MV-4-11 (cell line): Measurements from ENCODE around the gene TRIM32.
A peak's percentile ranks its signal among the peaks of the same experiment; 100 is the strongest.
"Not testable (repeated sequence)": the region's sequence is repeated elsewhere in the genome, so short reads cannot be mapped to it uniquely, and the experiment has no call there.

ENCODE experiments used
- DNase-seq: peaks from one replicate; lab custom pipeline; 2025; lab: John Stamatoyannopoulos, UW

The TRIM32 gene

DNA sequence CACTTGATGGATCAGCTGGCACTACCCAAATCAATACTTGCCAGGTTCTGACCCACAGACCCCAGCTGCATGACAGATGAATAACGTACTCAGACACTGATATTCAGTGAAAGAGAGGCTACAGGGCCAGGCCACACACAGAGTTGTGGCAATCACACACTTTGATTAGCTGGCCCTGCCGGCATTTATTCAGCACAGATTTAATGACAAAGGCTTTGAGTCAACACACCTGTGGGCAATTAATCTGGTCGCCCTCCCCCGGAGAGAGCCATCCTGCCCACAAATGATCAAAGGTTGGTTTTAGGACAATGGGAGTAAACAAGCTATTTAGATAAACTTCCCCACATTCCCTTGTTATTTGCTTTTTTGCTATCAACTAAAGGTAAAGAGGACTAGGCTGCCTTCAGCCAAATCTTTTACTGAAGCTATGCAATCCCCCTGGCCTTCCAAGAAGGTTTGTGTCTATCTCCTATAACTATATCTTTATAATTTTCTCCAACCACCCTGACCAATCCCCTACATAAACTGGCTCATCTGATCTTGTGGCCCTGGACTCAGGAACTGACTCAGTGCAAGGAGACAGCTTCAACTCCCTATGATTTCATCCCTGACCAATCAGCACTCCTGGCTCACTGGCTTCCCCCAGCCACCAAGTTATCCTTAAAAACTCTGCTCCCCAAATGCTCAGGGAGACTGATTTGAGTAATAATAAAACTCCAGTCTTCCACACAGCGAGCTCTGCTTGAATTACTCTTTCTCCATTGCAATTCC is 12.7 kb upstream of the TRIM32 start:
- DNase-seq, result no peak

DNA sequence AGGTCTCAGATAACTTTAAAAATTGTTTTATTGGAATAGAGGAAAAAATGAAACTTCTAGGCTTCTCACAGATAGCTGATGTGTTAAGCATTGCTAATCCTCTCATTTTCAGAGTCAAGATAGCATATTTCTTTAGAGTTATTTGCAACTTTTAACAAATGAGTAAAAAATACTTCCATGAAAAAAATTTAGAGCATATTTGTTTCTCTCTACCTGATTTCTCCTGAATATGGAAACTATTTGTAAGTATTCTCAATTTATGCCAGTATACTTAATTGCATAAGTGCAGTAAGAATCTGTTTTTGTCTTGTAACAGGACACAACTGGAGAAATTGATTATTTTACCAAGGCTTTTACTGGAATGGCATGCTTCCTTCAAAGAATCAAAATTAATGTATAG is 3.6 kb upstream of the TRIM32 start:
- no peak for DNase-seq

DNA sequence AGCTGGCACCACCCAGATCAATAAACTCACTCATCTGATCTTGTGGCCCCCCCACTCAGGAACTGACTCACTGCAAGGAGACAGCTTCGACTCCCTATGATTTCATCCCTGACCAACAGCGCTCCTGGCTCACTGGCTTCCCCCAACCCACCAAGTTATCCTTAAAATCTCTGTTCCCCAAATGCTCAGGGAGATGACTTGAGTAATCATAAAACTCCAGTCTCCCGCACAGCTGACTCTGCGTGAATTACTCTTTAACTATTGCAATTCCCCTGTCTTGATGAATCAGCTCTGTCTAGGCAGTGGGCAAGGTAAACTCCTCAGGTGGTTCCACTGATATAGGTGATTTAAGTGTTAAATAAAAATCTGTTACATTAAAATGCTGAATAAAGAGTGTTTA is 1.9 kb upstream of the TRIM32 start:
- no peak for DNase-seq

DNA sequence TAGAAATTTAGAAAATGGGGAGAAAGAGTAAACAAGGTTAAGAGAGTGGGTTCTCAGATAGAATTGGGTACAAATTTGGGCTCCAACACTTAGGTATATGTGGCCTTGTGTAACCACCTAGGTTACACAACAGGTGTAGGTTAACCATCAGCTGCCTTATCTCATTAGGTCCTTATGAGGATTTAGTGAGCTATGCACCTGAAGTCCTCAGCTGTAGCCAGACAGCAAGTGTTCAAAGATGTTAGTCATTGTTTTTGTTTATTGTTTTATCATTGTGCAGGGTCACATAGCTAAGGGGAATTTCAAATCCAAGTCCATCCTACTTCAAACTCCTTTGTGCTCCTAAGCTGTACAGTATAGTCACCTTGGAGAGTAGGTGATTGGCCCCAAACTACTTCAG is 970 bp upstream of the TRIM32 start:
- no peak for DNase-seq

DNA sequence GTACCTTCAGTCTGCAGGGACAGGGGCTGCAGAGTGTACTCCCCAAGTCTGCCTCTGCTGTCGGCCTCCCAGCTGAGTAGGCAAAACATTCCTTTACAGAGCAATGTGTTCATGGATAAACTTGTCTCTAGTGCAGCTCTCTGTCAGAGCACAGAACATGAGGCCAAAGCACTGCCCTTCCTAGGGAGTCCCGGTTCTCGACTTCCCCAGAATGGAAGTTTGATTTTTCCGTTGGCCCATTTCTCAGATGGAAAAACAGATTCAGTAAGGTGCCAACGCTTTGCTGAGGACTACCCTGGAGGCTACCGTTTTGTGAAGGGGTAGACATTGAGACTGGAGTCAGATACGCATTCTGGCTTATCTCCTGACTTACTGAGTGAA is 422 bp upstream of the TRIM32 start:
- DNase-seq, result no peak

DNA sequence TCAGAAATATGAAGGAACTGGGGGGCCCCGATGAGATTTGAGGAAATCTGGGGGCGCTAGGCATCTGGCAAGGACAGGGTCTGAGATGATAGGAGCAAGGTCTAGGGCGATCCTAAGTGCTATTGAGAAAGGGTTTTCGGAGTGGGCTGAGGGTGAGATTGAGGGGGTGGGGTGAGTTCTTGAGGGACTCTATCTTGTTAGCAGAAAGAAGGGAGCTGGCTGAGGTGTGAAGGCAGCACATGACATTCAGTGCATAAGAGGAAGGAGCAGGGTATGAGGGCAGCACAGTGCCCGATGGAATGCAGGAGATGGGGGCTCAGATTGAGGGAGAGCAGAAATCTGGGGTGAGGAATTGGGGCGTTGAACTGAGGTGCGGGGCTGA is 640 bp downstream of the TRIM32 start:
- no peak for DNase-seq

DNA sequence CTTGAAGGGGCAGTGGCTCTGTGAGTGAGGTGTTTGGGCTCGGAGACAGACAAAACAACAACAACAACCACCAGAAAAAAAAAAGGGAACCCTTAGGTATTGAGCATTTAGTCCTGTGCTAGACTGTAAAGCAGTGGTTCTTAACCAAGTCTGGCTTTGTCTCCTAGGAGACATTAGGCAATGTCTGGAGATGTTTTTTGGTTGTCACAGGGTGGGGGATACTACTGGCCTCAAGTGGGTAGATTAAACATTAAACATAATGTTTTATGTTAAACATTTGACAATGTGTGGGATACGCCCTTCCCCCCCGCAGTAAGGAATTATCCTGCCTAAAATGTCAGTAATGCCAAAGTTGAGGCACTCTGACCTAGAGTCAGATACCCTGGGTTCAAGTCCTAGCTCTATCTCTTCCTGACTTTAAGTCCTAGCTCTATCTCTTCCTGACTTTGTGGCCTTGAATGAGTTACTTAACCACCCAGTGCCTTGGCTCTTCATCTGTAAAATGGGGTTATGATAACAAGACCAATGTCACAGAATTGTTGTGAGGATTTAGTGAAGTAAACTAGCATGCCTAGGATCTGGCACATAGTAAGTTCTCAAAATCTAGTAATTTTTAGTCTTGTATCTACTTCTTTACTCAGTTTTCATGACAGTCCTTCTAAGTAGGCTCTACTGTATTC is 1.8 kb downstream of the TRIM32 start:
- DNase-seq, result no peak

DNA sequence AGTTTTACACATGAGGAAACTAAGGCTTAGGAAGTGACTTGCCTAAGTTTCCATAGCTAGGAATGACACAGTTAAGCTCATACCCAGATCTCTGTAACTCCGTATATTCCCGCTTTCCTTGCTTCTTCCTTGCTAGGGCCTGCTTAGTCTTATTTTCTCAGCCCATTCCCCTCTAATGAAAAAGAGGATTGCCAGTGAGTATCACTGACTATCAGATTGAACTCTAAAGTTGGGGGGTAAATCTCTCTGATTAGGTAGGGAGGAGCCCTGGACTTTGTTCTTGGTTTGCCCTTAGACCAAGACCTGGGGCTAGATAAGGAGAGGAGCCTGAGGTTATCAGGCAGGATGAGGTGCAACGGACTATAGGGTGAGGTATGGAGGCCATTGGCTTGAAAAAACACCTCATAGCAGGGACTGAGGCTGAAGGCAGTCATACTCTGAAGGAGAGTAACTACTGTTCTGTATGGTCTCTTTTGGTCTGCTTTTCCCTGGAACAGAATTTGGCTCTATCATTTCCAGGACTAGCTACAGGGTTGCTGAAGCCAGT is 2.5 kb downstream of the TRIM32 start:
- no peak for DNase-seq

DNA sequence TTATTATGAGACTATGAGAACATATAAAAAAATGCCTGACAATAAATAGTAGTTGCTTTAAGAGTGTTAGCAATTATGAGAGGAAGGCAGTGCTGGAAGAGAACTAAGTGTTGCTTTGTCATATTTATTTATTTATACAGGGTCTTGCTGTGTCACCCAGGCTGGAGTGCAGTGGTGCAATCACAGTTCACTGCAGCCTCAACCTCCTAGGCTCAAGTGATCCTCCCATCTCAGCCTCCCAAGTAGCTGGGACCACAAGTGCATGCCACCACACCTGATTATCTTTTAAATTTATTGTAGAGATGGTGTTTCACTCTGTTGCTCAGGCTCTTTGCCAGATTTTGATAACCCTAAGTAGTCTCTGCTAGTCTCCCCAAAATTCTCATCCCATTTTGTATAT is 3.7 kb downstream of the TRIM32 start:
- DNase-seq, result not testable (repeated sequence)

DNA sequence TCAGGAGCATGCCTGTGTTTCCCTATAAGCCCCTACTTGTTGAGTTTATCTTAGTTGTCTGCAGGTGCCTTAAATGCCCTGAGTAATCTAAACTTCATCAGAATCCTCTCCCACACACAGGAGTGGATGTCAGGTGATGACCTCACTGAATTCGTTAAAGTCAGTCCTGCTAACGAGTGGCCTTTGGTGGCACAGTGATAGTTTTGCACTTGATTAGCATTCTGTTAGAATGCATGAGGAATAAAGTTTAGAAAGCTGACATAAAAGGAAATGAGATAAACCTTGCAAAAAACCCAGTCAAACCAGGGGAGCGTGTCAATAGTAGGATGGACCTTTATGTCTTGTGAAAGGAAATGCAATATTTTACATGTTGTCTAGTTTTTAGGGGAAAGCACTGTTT is 4.5 kb downstream of the TRIM32 start:
- no peak for DNase-seq

DNA sequence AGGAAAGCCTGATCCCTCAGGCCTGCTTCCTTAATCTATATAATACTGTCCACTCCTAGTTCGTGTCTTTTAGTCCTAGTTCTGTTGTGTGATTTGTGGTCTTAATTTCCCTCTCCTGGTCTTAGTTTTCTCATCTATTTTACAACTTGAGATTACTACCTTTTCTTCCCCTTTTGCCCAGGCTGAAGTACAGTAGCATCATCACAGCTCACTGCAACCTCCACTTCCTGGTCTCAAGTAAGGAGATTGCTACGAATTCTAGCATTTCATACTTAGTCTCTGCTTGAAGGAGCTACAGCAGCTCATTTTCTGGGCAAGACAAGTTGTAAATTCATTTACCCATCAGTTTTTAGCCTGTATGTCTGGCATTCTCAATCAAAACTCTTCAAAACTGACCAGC is 5.5 kb downstream of the TRIM32 start:
- DNase-seq, result no peak

DNA sequence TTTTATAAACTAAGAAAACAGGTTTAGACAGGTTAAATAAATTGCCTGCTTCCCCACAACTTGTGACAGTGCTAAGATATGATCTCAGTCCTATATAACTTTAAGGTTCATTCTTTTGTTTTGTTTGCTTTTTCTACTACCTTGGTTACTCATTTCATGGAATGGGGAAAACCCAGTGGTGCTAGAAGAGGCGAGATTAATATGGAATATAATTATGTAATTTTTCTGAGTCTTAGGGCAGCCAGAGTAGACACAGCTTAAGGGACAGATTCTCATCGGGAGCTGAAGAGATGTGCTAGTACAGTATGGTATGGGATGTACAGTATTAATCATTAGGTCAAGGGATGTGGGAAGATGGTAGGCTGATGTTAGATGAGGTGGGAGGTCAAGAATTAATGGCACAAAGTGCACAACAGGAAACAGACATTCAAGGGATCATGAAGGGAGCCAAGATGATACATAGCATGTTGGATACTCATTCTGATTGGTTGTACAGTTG is 6.2 kb downstream of the TRIM32 start:
- no peak for DNase-seq

DNA sequence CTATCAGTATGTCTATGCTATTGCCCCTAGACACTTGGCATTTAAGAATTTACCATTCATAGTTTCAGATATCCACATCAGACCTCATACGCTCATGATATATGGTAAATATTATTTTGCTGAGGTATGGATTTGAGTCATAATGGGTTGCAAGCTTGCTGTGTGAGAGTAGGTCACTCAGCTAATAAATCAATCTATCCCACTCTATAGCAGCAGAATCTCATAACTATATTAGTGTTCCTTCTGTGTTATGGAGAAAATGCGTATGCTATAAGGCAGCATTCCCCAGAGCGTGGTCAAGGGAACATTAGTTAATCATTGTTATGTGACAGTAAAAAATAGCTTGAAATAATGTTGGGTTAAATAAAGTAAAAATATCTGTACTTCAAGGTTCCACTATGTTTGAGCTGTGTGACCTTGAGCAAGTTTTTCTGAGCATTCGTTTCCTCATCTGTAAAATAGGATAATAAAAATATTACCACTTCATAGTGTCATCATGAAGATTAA is 7.7 kb downstream of the TRIM32 start:
- DNase-seq, result no peak

DNA sequence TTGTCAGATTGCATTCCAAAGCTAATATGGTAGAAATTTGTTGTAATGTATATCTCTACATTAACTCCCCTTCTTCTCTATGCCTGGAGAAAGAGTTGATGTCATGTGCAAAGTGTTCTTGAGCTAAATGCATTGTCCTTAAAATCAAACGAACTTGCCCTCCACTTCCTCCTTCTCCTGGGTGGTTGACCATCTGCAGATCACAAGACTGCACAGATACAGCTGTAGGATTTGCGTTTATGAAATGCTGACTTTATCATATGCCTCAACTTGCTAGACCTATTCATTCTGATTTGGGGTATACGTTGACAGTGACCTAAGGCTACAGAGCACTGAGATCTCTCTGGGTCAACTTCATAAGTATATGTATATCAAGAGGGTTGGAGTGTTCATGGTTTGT is 8.3 kb downstream of the TRIM32 start:
- peak; percentile 1 for DNase-seq

DNA sequence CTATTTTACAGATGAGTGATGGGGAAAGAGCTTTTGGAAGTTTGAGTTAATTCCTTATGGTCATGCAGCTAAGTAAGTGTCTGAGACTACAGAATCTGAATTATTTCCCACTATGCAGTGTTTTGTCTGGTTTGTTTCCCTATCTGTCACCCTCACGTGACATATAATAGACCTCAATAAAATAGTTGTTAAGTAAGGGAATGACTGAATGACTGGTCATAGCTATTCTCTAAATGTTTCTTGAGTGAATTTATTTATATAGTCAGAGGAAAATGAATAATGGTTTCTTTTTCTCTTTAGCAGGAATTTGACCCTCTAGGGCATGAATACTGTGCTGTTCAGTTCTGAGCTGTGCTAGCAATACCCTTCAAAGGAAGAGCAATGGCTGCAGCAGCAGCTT is 10.3 kb downstream of the TRIM32 start:
- DNase-seq, result no peak

DNA sequence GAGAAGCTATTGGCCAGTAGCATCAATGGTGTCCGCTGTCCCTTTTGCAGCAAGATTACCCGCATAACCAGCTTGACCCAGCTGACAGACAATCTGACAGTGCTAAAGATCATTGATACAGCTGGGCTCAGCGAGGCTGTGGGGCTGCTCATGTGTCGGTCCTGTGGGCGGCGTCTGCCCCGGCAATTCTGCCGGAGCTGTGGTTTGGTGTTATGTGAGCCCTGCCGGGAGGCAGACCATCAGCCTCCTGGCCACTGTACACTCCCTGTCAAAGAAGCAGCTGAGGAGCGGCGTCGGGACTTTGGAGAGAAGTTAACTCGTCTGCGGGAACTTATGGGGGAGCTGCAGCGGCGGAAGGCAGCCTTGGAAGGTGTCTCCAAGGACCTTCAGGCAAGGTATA is 10.8 kb downstream of the TRIM32 start:
- no peak for DNase-seq

DNA sequence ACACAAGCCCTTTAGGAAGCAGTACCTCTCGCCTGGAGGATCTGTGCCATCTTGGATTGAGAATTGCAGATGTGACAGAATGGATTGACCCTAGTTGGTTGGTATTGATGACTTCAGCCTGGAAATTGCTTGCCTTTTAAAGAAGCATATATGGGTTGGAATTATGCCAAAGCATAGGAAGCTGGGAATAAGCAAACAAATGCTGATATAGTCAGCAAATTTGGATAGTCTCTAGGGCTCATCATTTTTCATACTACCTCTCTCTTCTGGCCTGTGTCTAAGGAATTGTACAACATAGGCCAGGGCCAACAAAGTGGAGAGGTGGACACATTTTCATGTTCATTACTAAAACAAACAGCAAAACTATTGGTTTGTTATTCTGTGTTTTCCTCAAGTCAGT is 13.2 kb downstream of the TRIM32 start:
- DNase-seq, result no peak

DNA sequence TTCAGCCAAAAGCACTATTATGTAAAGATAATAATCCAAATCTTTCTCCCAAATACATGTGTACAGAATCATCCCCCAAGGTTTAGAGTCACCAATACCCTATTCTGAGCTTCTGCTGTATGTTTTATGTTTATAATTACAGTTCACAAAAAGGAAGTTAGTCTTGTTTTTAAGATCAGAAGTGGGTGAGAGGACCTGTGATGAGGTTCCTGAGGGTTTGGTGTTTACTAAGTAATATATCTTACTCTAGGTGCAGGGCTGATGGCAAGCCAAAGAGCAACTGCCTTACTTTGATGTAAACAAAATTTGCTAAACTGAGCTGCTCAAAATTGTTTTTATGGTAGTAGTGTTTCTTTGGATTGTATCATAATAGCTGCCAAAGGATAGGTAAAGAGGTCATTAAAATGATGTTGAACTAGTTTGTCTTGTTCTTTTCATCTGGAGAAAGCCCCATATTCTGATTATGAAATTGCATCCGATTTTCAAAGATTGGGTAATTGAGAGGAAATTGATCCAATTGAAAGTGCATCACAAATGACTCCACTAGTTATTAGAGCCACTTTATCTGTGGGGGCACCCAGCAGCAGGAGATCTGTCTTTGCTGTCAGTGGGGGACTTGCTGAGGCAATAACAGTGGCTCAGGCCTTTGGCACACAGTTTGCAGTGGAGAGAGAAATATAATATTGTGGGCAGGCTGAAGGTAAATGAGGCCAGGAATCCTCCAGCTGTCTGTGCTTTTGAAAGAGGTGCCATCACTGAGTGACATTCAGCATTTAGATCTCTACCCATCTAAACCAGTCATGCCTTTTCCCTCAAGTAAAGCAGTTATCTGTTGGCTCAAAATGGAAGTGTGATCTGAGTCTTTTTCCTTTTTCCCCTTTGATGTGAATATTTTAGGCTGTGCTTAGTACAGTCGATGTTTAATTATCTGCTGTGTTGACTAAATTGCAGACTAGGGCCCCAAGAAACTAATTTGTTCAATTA is 14.1 kb downstream of the TRIM32 start:
- no peak for DNase-seq

DNA sequence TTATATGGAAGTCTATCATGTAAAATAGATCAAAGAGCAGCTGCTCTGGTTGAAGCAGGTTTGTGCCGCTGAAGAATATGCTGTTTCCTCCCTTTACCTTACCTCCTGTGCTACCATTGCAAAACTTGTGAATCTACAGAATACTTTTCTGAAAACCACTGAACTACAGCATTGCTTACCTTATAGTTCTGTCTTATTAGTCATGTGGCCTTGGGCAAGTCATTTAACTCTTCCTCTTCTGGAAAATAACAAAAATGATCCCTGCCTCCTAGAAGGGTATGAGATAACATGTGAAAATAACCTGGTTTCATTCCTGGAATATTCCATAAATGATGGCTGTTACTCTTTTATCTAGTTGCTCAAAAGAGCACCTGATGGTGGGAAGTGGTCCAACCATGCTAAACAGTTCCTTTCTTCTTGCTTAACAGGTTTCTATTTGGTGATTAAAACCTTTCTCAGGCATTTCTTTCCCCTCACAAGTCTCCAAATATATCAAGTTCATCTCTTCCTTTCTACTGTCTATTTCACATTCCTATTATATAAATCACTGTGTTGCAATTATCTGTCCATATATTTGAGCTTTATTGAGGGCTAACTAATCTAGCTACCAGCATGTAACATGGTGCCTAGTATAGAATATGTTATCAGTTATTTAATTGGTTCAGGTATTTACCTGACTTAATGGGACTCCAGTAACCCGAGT is 15.0 kb downstream of the TRIM32 start:
- no peak for DNase-seq

DNA sequence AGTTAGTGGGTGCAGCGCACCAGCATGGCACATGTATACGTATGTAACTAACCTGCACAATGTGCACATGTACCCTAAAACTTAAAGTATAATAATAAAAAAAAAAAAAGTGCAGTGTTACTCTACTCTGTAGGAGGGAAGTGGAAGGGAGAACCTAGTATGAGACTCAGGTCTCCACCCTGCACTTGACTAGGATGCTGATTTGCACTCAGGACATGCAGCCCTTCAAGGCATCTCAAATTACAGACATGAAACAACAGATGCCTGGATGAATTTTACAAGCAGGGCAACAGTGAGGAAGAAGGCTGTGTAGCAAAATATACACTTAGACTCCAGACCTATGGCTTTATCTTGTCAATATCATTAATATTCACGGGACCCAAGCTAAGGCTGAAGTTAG is 16.5 kb downstream of the TRIM32 start:
- no peak for DNase-seq

DNA sequence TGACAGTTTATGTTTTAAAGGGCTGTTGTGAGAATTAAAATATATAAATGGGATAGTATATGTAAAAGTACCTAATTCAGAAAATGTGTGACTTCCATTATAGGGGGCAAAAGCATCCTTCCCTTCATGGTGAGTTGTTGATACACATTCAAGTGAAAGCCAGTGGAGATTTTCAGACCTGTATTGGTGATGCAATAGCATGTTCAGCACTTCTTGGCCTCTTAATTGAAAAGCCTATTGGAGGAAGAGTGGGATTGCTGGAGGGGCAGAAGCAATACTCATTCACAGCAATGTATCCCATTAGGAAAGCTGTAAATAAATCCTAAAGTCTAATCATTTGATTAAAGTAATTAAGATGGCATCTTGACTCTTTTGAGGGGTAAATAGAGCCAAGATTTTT is 17.4 kb downstream of the TRIM32 start:
- DNase-seq, result no peak
